ENCODE data around the gene DNAJB2.
"Not testable (repeated sequence)": the region's sequence is repeated elsewhere in the genome, so short reads cannot be mapped to it uniquely, and the experiment has no call there.

The DNAJB2 gene

DNA sequence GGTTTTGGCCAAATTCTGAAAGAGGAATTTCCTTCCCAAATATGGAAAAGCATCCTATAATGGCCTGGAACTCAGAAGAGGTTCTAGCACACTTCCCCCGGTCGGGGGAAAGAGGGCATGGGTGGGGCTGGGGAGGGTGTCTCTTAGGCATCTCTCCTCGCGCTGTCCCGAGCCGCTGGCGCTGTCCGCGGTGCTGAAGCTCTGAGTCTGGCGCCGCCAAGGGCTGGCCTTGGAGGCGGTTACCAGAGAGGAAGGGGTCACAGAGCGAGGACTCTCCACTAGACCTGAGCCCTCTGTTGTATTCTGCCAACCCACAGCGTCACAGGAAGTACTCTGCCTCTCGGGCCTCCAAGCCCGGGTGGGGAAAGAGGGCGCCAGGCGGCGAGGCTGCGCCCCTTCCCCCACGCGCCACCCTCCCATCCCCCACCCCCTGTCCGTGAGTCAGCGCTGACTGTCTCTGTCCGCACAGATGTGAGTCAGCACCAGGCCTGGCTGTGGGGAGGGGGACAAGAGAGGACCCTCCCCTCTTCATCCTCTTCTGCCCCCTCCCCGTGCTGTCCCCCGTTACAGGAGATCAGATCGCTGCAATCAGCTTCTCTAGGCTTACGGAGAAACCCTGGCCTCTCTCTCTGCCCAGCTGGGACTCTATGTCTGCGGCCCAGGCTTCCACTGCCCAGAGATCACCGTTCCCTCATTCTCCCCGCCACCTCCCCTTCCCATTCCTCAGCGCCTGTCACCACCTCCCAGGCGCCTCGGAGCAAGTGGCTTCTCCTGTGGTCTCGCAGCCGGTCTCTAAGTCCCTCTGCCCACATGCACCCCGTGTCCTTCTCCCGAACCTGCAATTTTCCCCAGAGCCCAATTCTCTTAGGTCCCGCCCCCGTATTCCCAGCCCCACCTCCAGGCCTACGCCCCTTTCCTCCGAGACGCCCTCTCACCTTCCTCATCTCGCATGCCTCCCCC lies 29.3 kb downstream of the DNAJB2 start:
- Histone ChIP-seq H3K4me3 (ENCODE audit: insufficient read length, low read depth) (peak overlapping the region; percentile 56), H3K4me1 (ENCODE audit: insufficient read depth, insufficient read length) (no peaks in the 10 kb centered on the region), H3K9me3 (ENCODE audit: insufficient read depth, low read length) (no peaks in the 10 kb centered on the region; the same call in 1 of the 2 replicates), H3K9ac (ENCODE audit: insufficient read length, low read depth) (peak overlapping the region; percentile 72), H3K36me3 (ENCODE audit: insufficient read depth, insufficient read length, low read length) (peaks cover 11% of the 10 kb centered on the region), H3K27me3 (ENCODE audit: insufficient read depth, insufficient read length) (peaks cover 21% of the 10 kb centered on the region)
- TF ChIP-seq SUZ12 (IDR thresholded peaks at IDR 0.05; ENCODE audit: extremely low read depth, insufficient read depth, insufficient read length) (no peak), YY1 (IDR thresholded peaks at IDR 0.05; ENCODE audit: insufficient read depth, insufficient read length) (no peak), ZNF274 (IDR thresholded peaks at IDR 0.05; ENCODE audit: low read depth, low read length) (no peak)
- peak; percentile 71 for DNase-seq (ENCODE audit: low read depth, low spot score)

DNA sequence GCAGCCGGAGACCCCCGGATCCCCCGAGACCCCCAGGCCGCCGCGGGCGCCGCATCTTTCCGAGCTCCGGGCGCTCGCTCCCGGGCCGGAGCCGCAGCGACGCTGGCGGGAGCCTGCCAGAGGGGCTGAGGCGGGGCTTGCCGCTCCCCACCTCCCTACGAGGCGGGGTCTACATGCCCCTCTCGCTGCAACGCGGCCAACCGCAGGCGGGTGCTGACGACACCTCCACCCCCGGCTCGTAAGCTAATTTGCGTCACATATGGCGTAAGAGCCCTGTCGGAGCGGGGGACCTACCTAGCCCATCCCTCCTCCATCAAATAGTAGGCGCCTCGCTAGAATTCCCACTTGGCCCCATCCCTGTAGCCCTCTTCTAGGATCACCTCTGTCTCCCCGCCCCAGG lies 30.1 kb downstream of the DNAJB2 start, which contains the start of gene PTPRN:
TSS of gene PTPRN (minus strand) at position 124 of the 400 bp plus-strand sequence. CDS start at position 55, 69 bp downstream.
- peak within 1 kb of the TSS; percentile 56 for H3K4me3 ChIP-seq (ENCODE audit: insufficient read length, low read depth)
- DNase-seq (ENCODE audit: low read depth, low spot score) = peak; percentile 56
- peak within 1 kb of the TSS; percentile 72 for H3K9ac ChIP-seq (ENCODE audit: insufficient read length, low read depth)

DNA sequence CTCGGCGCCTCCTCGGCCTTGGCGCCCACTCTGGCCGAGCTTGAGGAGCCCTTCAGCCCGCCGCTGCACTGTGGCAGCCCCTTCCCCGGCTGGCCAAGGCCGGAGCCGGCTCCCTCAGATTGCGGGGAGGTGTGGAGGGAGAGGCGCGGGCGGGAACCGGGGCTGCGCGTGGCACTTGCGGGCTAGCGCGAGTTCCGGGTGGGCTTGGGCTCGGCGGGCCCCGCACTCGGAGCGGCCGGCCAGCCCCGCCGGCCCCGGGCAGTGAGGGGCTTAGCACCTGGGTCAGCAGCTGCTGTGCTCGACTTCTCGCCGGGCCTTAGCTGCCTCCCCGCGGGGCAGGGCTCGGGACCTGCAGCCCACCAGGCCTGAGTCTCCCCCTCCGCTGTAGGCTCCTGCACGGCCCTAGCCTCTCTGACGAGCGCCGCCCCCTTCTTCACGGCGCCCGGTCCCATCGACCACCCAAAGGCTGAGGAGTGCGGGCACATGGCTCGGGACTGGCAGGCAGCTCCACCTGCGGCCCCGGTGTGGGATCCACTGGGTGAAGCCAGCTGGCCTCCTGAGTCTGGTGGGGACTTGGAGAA lies 33.6 kb downstream of the DNAJB2 start:
- H3K9me3 ChIP-seq (ENCODE audit: insufficient read depth, low read length); H3K4me3 ChIP-seq (ENCODE audit: insufficient read length, low read depth); H3K9ac ChIP-seq (ENCODE audit: insufficient read length, low read depth); H3K36me3 ChIP-seq (ENCODE audit: insufficient read depth, insufficient read length, low read length); DNase-seq (ENCODE audit: low read depth, low spot score); H3K4me1 ChIP-seq (ENCODE audit: insufficient read depth, insufficient read length): not testable (repeated sequence)
- peaks cover 15% of the 10 kb centered on the region for H3K27me3 ChIP-seq (ENCODE audit: insufficient read depth, insufficient read length)

More for the DNA sequence above, 30.1 kb downstream of the DNAJB2 start, which contains the start of gene PTPRN:
- H3K9me3 ChIP-seq (ENCODE audit: insufficient read depth, low read length) = no peaks in the 10 kb centered on the region; the same call in 1 of the 2 replicates
- no peaks in the 10 kb centered on the region for H3K4me1 ChIP-seq (ENCODE audit: insufficient read depth, insufficient read length)
- H3K27me3 ChIP-seq (ENCODE audit: insufficient read depth, insufficient read length) = peaks cover 21% of the 10 kb centered on the region
- peaks cover 6% of the 10 kb centered on the region for H3K36me3 ChIP-seq (ENCODE audit: insufficient read depth, insufficient read length, low read length)
- no peak for TF ChIP-seq YY1 (IDR thresholded peaks at IDR 0.05; ENCODE audit: insufficient read depth, insufficient read length)
- TF ChIP-seq ZNF274 (IDR thresholded peaks at IDR 0.05; ENCODE audit: low read depth, low read length) = no peak
- TF ChIP-seq SUZ12 (IDR thresholded peaks at IDR 0.05; ENCODE audit: extremely low read depth, insufficient read depth, insufficient read length) = no peak

DNA sequence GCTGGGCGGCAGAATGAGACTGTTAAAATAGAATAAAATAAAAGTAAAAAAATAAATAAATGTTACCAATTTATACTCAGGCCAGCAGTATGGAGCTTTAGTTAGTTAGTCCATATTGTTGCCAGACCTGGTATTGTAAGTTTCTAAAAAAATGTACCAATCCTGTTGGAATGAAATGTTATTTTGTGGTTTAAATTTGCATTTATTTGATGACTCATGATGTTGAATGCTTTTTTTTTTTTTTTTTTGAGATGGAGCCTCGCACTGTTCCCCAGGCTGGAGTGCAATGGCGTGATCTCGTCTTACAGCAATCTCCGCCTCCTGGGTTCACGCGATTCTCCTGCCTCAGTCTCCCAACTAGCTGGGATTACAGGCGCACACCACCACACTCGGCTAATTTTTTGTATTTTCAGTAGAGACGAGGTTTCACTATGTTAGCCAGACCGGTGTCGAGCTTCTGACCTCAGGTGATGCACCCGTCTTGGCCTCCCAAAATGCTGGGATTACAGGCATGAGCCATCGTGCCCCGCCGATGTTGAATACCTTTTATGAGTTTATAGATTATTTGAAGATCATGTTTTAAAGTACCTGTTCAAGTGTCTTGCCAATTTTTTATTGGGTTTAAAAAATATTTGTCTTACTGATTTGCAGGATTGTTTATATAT lies 35.8 kb downstream of the DNAJB2 start:
- DNase-seq (ENCODE audit: low read depth, low spot score) = no peak
- no peaks in the 10 kb centered on the region; the same call in 1 of the 2 replicates for H3K9me3 ChIP-seq (ENCODE audit: insufficient read depth, low read length)
- H3K27me3 ChIP-seq (ENCODE audit: insufficient read depth, insufficient read length) = peaks cover 3% of the 10 kb centered on the region
- H3K4me3 ChIP-seq (ENCODE audit: insufficient read length, low read depth) = no peak overlapping the region
- no peaks in the 10 kb centered on the region for H3K36me3 ChIP-seq (ENCODE audit: insufficient read depth, insufficient read length, low read length)
- H3K4me1 ChIP-seq (ENCODE audit: insufficient read depth, insufficient read length) = no peaks in the 10 kb centered on the region
- no peak overlapping the region for H3K9ac ChIP-seq (ENCODE audit: insufficient read length, low read depth)
- TF ChIP-seq SUZ12 (IDR thresholded peaks at IDR 0.05; ENCODE audit: extremely low read depth, insufficient read depth, insufficient read length) (no peak), YY1 (IDR thresholded peaks at IDR 0.05; ENCODE audit: insufficient read depth, insufficient read length) (no peak), ZNF274 (IDR thresholded peaks at IDR 0.05; ENCODE audit: low read depth, low read length) (no peak)

DNA sequence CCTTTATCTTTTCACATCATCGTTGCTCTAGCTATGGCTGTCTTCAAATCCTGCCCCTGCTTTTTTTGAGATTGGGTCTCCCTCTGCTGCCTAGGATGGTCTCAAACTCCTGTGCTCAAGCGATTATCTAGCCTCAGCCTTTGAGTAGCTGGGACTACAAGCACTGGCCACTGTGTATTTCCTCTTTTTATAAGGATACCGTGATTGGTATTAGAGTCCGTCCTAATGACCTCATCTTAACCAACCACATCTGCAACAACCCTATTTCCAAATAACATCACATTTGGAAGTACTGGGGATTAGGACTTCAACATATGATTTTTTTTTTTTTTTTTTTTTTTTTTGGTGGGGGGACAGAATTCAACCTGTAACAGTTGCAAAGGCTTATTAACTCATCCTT lies 44.3 kb downstream of the DNAJB2 start:
- no peaks in the 10 kb centered on the region for H3K4me1 ChIP-seq (ENCODE audit: insufficient read depth, insufficient read length)
- H3K27me3 ChIP-seq (ENCODE audit: insufficient read depth, insufficient read length) = peaks cover 20% of the 10 kb centered on the region
- TF ChIP-seq SUZ12 (IDR thresholded peaks at IDR 0.05; ENCODE audit: extremely low read depth, insufficient read depth, insufficient read length) (no peak), YY1 (IDR thresholded peaks at IDR 0.05; ENCODE audit: insufficient read depth, insufficient read length) (no peak), ZNF274 (IDR thresholded peaks at IDR 0.05; ENCODE audit: low read depth, low read length) (no peak)

GRCh38 chr2:219325136-219325535 lies 46.0 kb downstream of the DNAJB2 start:
- Histone ChIP-seq H3K9ac (ENCODE audit: insufficient read length, low read depth) (no peak overlapping the region), H3K4me1 (ENCODE audit: insufficient read depth, insufficient read length) (no peaks in the 10 kb centered on the region), H3K36me3 (ENCODE audit: insufficient read depth, insufficient read length, low read length) (no peaks in the 10 kb centered on the region), H3K9me3 (ENCODE audit: insufficient read depth, low read length) (no peaks in the 10 kb centered on the region), H3K27me3 (ENCODE audit: insufficient read depth, insufficient read length) (peaks cover 37% of the 10 kb centered on the region), H3K4me3 (ENCODE audit: insufficient read length, low read depth) (no peak overlapping the region)
- DNase-seq (ENCODE audit: low read depth, low spot score) = no peak
- TF ChIP-seq ZNF274 (IDR thresholded peaks at IDR 0.05; ENCODE audit: low read depth, low read length) = no peak
- TF ChIP-seq SUZ12 (IDR thresholded peaks at IDR 0.05; ENCODE audit: extremely low read depth, insufficient read depth, insufficient read length) = no peak
- no peak for TF ChIP-seq YY1 (IDR thresholded peaks at IDR 0.05; ENCODE audit: insufficient read depth, insufficient read length)

More for the DNA sequence above, 44.3 kb downstream of the DNAJB2 start:
- DNase-seq (ENCODE audit: low read depth, low spot score) = no peak
- H3K4me3 ChIP-seq (ENCODE audit: insufficient read length, low read depth) = no peak overlapping the region
- H3K36me3 ChIP-seq (ENCODE audit: insufficient read depth, insufficient read length, low read length) = no peaks in the 10 kb centered on the region
- H3K9ac ChIP-seq (ENCODE audit: insufficient read length, low read depth) = no peak overlapping the region
- no peaks in the 10 kb centered on the region for H3K9me3 ChIP-seq (ENCODE audit: insufficient read depth, low read length)
